Osteocyte (in vitro differentiated cells): ENCODE data around the gene DPH3. TPM values are rescaled to one million over a fixed set of nuclear protein-coding genes. Genes with fewer than 3 reads are reported as not detected.

Experiments
- DNase-seq: peaks from one replicate; pipeline ENCODE4 v3.0.0; 2021; ENCODE audit warnings: mixed read lengths; ENCODE audit not compliant: unreplicated experiment; ENCODE audit errors: extremely low spot score
- H3K27ac Mint-ChIP-seq: one replicate; pipeline ENCODE4 v1.8.0; 2021; ENCODE audit warnings: mild to moderate bottlenecking, mixed read lengths; ENCODE audit not compliant: unreplicated experiment
- H3K27me3 Mint-ChIP-seq: one replicate; pipeline ENCODE4 v1.8.0; 2021; ENCODE audit warnings: mixed read lengths; ENCODE audit not compliant: unreplicated experiment
- H3K36me3 Mint-ChIP-seq: one replicate; pipeline ENCODE4 v1.8.0; 2021; ENCODE audit warnings: mixed read lengths; ENCODE audit not compliant: unreplicated experiment
- H3K4me1 Mint-ChIP-seq: one replicate; pipeline ENCODE4 v1.8.0; 2021; ENCODE audit warnings: mixed read lengths; ENCODE audit not compliant: unreplicated experiment
- H3K4me3 Mint-ChIP-seq: one replicate; pipeline ENCODE4 v1.8.0; 2021; ENCODE audit warnings: mild to moderate bottlenecking, moderate library complexity, mixed read lengths; ENCODE audit not compliant: unreplicated experiment
- H3K9me3 Mint-ChIP-seq: one replicate; pipeline ENCODE4 v1.8.0; 2021; ENCODE audit warnings: mixed read lengths; ENCODE audit not compliant: unreplicated experiment
- CTCF ChIP-seq: fragments of 200-600 bp; sonication (generic); IDR thresholded peaks from 2 replicates; pipeline ENCODE4 v1.5.0; 2021; ENCODE audit warnings: antibody characterized with exemption, mild to moderate bottlenecking, moderate library complexity
- total RNA-seq: library from RNA; stranded (reverse); gene quantifications from 2 replicates; pipeline ENCODE4 v1.2.1, GENCODE V29; 2021

The DPH3 gene
- total RNA-seq, 1 donor from 2014 or later, result 21.4 TPM

- H3K27me3 Mint-ChIP-seq, result no peaks in the 10 kb centered on the region
- H3K36me3 Mint-ChIP-seq, result no peaks in the 10 kb centered on the region
- H3K27ac Mint-ChIP-seq, result no peak overlapping the region
- H3K9me3 Mint-ChIP-seq, result no peaks in the 10 kb centered on the region
- no peak for TF ChIP-seq CTCF
- no peak overlapping the region for H3K4me3 Mint-ChIP-seq
- DNase-seq, result no peak
- H3K4me1 Mint-ChIP-seq, result peaks cover 14% of the 10 kb centered on the region
Measured at GRCh38 chr3:16236856-16237393, 27.8 kb downstream of the DPH3 start.

- H3K4me1 Mint-ChIP-seq, result peaks cover 14% of the 10 kb centered on the region
- no peak overlapping the region for H3K4me3 Mint-ChIP-seq
- H3K36me3 Mint-ChIP-seq, result no peaks in the 10 kb centered on the region
- no peak overlapping the region for H3K27ac Mint-ChIP-seq
- no peaks in the 10 kb centered on the region for H3K27me3 Mint-ChIP-seq
- DNase-seq, result no peak
- no peak for TF ChIP-seq CTCF
- H3K9me3 Mint-ChIP-seq, result no peaks in the 10 kb centered on the region
Measured at GRCh38 chr3:16236030-16236639, 28.6 kb downstream of the DPH3 start.

- no peak for DNase-seq
- Mint-ChIP-seq H3K4me1 (peaks cover under 1% of the 10 kb centered on the region), H3K27me3 (peaks cover 4% of the 10 kb centered on the region), H3K9me3 (no peaks in the 10 kb centered on the region), H3K4me3 (no peak overlapping the region), H3K36me3 (no peaks in the 10 kb centered on the region), H3K27ac (no peak overlapping the region)
- no peak for TF ChIP-seq CTCF
Measured at GRCh38 chr3:16234281-16234680, 30.5 kb downstream of the DPH3 start.

GRCh38 chr3:16233806-16234205, 30.9 kb downstream of the DPH3 start:
- TF ChIP-seq CTCF, result no peak
- no peaks in the 10 kb centered on the region for H3K36me3 Mint-ChIP-seq
- DNase-seq, result no peak
- H3K4me1 Mint-ChIP-seq, result no peaks in the 10 kb centered on the region
- no peak overlapping the region for H3K4me3 Mint-ChIP-seq
- H3K9me3 Mint-ChIP-seq, result no peaks in the 10 kb centered on the region
- peaks cover 7% of the 10 kb centered on the region for H3K27me3 Mint-ChIP-seq
- H3K27ac Mint-ChIP-seq, result no peak overlapping the region

- H3K4me1 Mint-ChIP-seq, result no peaks in the 10 kb centered on the region
- no peak for DNase-seq
- H3K27ac Mint-ChIP-seq, result no peak overlapping the region
- H3K9me3 Mint-ChIP-seq, result no peaks in the 10 kb centered on the region
- no peaks in the 10 kb centered on the region for H3K36me3 Mint-ChIP-seq
- TF ChIP-seq CTCF, result no peak
- peaks cover 17% of the 10 kb centered on the region for H3K27me3 Mint-ChIP-seq
- no peak overlapping the region for H3K4me3 Mint-ChIP-seq
Measured at GRCh38 chr3:16231983-16232382, 32.8 kb downstream of the DPH3 start.
